ENCODE data around the gene DKKL1. TPM values are rescaled to one million over a fixed set of nuclear protein-coding genes. Genes with fewer than 3 reads are reported as not detected.
A peak's percentile ranks its signal among the peaks of the same experiment; 100 is the strongest.
"Not testable (repeated sequence)": the region's sequence is repeated elsewhere in the genome, so short reads cannot be mapped to it uniquely, and the experiment has no call there.

The DKKL1 gene
- not detected for total RNA-seq

- no peak within 1 kb of the TSS for H3K4me3 Mint-ChIP-seq
- peaks cover 34% of the 10 kb centered on the region for H3K27me3 Mint-ChIP-seq
- no peaks in the 10 kb centered on the region for H3K36me3 Mint-ChIP-seq (ENCODE audit: low read depth)
- H3K4me1 Mint-ChIP-seq: peaks cover 7% of the 10 kb centered on the region
- no peak within 1 kb of the TSS for H3K27ac Mint-ChIP-seq
- ChIA-PET CTCF (interaction anchor here (0.8 kb wide), 1 partner anchor 37 kb away, joined by 4 read pairs; no protein-coding TSS in a partner anchor), POLR2A (no interaction called here)
- no peaks in the 10 kb centered on the region for H3K9me3 Mint-ChIP-seq
- peak; percentile 91 for DNase-seq
These were observed at the start of gene DKKL1 for GRCh38 chr19:49363268-49364082. DKKL1 (plus strand) TSS chr19:49363877; CDS start chr19:49363999, 122 bp downstream.

- H3K9me3 Mint-ChIP-seq: peaks cover 12% of the 10 kb centered on the region
- no peak overlapping the region for H3K27ac Mint-ChIP-seq
- CTCF ChIA-PET: no interaction called here
- DNase-seq: no peak
- POLR2A ChIA-PET: no interaction called here
- H3K36me3 Mint-ChIP-seq (ENCODE audit: low read depth): peaks cover 23% of the 10 kb centered on the region
- no peak overlapping the region for H3K4me3 Mint-ChIP-seq
- H3K27me3 Mint-ChIP-seq: no peaks in the 10 kb centered on the region
- peaks cover 5% of the 10 kb centered on the region for H3K4me1 Mint-ChIP-seq
These were observed 48.6 kb upstream of the DKKL1 start for GRCh38 chr19:49315111-49315510.

DNA sequence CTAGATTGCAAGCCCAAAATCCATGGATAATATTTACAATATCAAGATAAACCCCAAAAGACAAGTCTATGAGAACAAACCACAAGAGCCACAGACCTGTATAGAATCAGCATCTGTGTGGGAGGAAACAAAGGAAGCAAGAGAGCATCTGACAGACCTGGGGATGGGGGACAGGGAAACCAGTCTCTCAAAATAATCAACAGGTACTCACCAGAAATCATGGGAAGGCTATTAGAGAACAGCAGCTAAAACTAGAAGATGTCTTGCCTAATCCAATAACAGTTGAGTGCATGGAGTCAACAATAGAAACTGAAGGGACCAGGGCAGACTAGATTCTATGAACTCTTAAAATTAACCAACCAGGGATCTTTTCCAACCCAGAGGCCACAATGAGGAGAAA, 47.4 kb upstream of the DKKL1 start:
- no peak for DNase-seq
- H3K27ac Mint-ChIP-seq: no peak overlapping the region
- H3K9me3 Mint-ChIP-seq: peaks cover 12% of the 10 kb centered on the region
- no peaks in the 10 kb centered on the region for H3K27me3 Mint-ChIP-seq
- peaks cover 5% of the 10 kb centered on the region for H3K4me1 Mint-ChIP-seq
- CTCF ChIA-PET: interaction anchor here (1.0 kb wide), 1 partner anchor 13 kb away, joined by 3 read pairs; no protein-coding TSS in a partner anchor
- peaks cover 23% of the 10 kb centered on the region for H3K36me3 Mint-ChIP-seq (ENCODE audit: low read depth)
- POLR2A ChIA-PET: no interaction called here
- H3K4me3 Mint-ChIP-seq: no peak overlapping the region

DNA sequence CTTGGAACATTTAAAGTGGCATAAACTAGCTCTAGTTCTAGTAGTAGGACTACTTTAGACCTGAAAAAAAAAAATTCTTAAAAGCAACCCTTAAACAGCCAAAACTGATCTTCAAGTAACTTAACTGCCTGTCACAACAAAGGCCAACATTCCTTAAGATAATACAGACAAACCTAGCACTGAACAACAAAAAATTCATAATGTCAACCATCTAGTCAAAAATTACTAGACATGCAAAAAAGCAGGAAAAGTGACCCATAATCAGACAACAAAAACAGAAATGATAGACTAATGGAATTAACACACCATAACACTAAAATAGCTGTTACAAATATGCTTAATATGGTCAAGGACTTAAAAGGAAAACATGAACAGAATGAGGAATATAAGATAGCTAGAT, 45.4 kb upstream of the DKKL1 start:
- Mint-ChIP-seq H3K4me1 (peaks cover 5% of the 10 kb centered on the region), H3K27ac (no peak overlapping the region), H3K36me3 (ENCODE audit: low read depth) (peaks cover 25% of the 10 kb centered on the region), H3K27me3 (no peaks in the 10 kb centered on the region), H3K4me3 (no peak overlapping the region), H3K9me3 (peaks cover 15% of the 10 kb centered on the region)
- POLR2A ChIA-PET: no interaction called here
- CTCF ChIA-PET: interaction anchor here (0.6 to 1.7 kb wide), 8 partner anchors 10 to 219 kb away, joined by 3 to 5 read pairs (median 3); no protein-coding TSS in a partner anchor
- DNase-seq: no peak

DNA sequence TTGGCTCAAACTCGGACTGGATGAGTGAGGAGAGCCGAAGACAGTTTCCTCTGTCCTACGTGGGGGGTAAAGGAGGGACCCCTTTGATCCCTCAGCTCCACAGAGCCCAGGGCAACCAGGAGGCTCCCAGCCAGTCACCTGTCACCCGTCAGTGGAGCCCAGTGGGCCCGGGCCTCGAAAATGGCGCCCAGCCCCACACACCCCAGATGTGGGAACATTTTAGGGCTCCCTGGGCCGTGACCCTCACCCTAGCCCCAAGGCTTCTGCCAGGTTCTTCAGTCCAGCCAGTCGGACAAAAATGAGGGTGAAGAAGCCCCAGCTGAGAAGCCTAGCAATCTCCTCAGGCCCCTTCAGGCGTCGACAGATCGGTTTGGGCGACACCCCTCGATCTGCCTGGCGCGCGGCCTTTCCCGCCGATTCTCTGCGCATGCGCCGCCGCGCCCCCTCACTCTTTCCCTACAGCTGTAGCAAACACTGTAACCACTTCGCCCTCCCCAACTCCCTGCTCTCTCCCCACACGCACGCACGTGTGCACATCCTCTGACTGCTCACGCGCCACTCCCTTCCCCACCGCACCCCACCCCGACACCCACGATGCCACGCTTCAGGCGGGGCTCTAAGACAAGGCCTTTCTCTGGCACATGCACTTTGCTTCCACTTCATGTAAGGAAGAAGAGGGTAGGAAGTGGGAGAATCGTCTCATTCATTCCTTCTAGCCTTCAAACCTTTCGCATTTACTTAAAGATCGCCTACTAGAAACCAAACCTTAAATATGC, 38.7 kb upstream of the DKKL1 start, which contains the start of gene SLC6A16:
SLC6A16 (minus strand) TSS at position 391 of the 776 bp plus-strand sequence. CDS start 13,844 bp downstream, outside the sequence.
- H3K27ac Mint-ChIP-seq: no peak within 1 kb of the TSS
- DNase-seq: no peak
- H3K27me3 Mint-ChIP-seq: no peaks in the 10 kb centered on the region
- no peak within 1 kb of the TSS for H3K4me3 Mint-ChIP-seq
- peaks cover 2% of the 10 kb centered on the region for H3K9me3 Mint-ChIP-seq
- H3K36me3 Mint-ChIP-seq (ENCODE audit: low read depth): peaks cover 13% of the 10 kb centered on the region
- POLR2A ChIA-PET: no interaction called here
- H3K4me1 Mint-ChIP-seq: peaks cover 24% of the 10 kb centered on the region
- CTCF ChIA-PET: interaction anchor here (5.3 kb wide), 1 partner anchor 23 kb away, joined by 24 read pairs; no protein-coding TSS in a partner anchor

GRCh38 chr19:49325756-49326155, 37.9 kb upstream of the DKKL1 start:
- POLR2A ChIA-PET: interaction anchor here (1.5 kb wide), 1 partner anchor 10 kb away, joined by 3 read pairs; the partner anchor contains the start of gene CD37
- H3K27ac Mint-ChIP-seq, H3K9me3 Mint-ChIP-seq, H3K27me3 Mint-ChIP-seq, H3K4me3 Mint-ChIP-seq, DNase-seq: not testable (repeated sequence)
- peaks cover 18% of the 10 kb centered on the region for H3K36me3 Mint-ChIP-seq (ENCODE audit: low read depth)
- peaks cover 29% of the 10 kb centered on the region for H3K4me1 Mint-ChIP-seq
- CTCF ChIA-PET: interaction anchor here (1.0 to 5.3 kb wide), 3 partner anchors 9 to 37 kb away, joined by 3 to 24 read pairs (median 4); partner anchors contain the start of gene CD37

DNA sequence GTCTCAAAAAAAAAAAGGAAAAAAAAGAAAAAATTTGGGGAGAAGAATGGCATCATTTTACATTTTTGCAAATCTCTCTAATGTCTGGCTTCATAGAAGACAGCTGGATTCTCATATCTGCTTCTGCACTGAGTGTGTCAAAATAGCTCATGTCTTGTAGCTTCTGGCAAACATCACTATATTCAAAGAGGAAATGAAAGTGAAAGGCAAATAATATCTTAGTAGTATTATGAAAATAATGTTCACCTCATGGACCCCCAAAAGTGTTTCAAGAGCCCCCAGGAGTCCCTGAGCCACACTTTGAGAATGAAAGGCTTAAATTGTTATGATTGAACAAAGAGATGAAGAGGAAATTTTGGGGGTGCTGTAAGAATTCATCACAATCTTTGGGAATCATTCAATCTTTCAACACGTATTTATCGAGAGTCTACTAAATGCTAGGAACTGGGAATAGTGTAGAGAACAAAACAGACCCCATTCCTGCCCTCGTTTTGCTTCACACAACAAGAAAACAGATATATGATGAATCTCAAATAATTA, 37.4 kb upstream of the DKKL1 start:
- no peak for DNase-seq
- peaks cover 2% of the 10 kb centered on the region for H3K9me3 Mint-ChIP-seq
- H3K36me3 Mint-ChIP-seq (ENCODE audit: low read depth): peaks cover 18% of the 10 kb centered on the region
- no peak overlapping the region for H3K4me3 Mint-ChIP-seq
- ChIA-PET CTCF (interaction anchor here (1.0 to 5.3 kb wide), 3 partner anchors 9 to 37 kb away, joined by 3 to 24 read pairs (median 4); partner anchors contain the start of gene CD37), POLR2A (interaction anchor here (1.5 kb wide), 1 partner anchor 9 kb away, joined by 3 read pairs; the partner anchor contains the start of gene CD37)
- H3K27me3 Mint-ChIP-seq: no peaks in the 10 kb centered on the region
- peaks cover 33% of the 10 kb centered on the region for H3K4me1 Mint-ChIP-seq
- no peak overlapping the region for H3K27ac Mint-ChIP-seq

- no peak overlapping the region for H3K27ac Mint-ChIP-seq
- ChIA-PET POLR2A (no interaction called here), CTCF (interaction anchor here (0.5 to 5.3 kb wide), 12 partner anchors 9 to 1805 kb away, joined by 3 to 24 read pairs (median 3); no protein-coding TSS in a partner anchor)
- DNase-seq: peak; percentile 60
- H3K4me3 Mint-ChIP-seq: no peak overlapping the region
- no peaks in the 10 kb centered on the region for H3K27me3 Mint-ChIP-seq
- H3K36me3 Mint-ChIP-seq (ENCODE audit: low read depth): peaks cover 21% of the 10 kb centered on the region
- H3K9me3 Mint-ChIP-seq: no peaks in the 10 kb centered on the region
- H3K4me1 Mint-ChIP-seq: peaks cover 49% of the 10 kb centered on the region
These were observed 35.7 kb upstream of the DKKL1 start for GRCh38 chr19:49327878-49328544.

DNA sequence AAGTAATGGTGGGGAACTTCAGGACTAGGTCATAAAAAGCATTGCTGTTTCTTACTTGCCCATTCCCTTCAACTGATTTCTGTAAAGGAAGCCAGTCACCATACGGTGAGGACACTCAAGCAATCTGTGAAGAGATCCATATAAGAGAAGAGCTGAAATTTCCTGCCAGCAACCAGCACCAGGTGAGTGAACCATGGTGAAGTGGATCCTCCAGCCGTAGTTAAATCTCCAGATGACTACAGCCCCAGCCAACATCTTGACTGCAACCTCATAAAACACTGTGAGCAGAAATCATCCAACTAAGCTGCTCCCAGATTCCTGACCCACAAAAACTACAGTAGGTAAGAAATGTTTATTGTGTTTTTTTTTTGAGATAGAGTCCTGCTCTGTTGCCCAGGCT, 34.9 kb upstream of the DKKL1 start:
- CTCF ChIA-PET: interaction anchor here (0.6 to 5.3 kb wide), 3 partner anchors 27 to 122 kb away, joined by 3 to 24 read pairs (median 3); no protein-coding TSS in a partner anchor
- Mint-ChIP-seq H3K27ac (no peak overlapping the region), H3K27me3 (no peaks in the 10 kb centered on the region), H3K4me1 (peaks cover 56% of the 10 kb centered on the region), H3K36me3 (ENCODE audit: low read depth) (peaks cover 19% of the 10 kb centered on the region), H3K9me3 (no peaks in the 10 kb centered on the region), H3K4me3 (no peak overlapping the region)
- no peak for DNase-seq
- POLR2A ChIA-PET: no interaction called here

DNA sequence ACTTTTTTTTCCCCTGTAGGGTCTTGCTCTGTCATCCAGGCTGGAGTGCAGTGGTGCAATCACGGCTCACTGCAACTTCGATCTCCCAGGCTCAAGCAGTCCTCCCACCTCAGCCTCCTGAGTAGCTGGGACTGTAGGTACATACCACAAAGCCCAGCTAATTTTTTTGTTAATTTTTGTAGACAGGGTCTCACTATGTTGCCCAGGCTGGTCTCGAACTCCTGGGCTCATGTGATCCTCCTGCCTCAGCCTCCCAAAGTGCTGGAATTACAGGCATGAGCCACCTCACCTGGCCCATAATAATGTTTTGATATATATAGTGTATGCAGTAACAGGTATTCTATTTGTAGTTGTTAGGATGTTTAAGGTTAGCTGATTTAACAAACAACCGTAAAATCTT, 32.5 kb upstream of the DKKL1 start:
- POLR2A ChIA-PET, H3K27me3 Mint-ChIP-seq, H3K4me3 Mint-ChIP-seq, DNase-seq, H3K9me3 Mint-ChIP-seq: not testable (repeated sequence)
- Mint-ChIP-seq H3K27ac (peak overlapping the region; percentile 44), H3K36me3 (ENCODE audit: low read depth) (peaks cover 26% of the 10 kb centered on the region), H3K4me1 (peaks cover 69% of the 10 kb centered on the region)
- CTCF ChIA-PET: interaction anchor here (0.7 to 2.9 kb wide), 5 partner anchors 9 to 145 kb away, joined by 3 to 12 read pairs (median 3); no protein-coding TSS in a partner anchor

GRCh38 chr19:49331616-49332055, 32.0 kb upstream of the DKKL1 start:
- Mint-ChIP-seq H3K4me1 (peaks cover 71% of the 10 kb centered on the region), H3K27me3 (no peaks in the 10 kb centered on the region), H3K36me3 (ENCODE audit: low read depth) (peaks cover 29% of the 10 kb centered on the region), H3K4me3 (no peak overlapping the region), H3K9me3 (no peaks in the 10 kb centered on the region), H3K27ac (peak overlapping the region; percentile 44)
- CTCF ChIA-PET: interaction anchor here (0.8 to 2.9 kb wide), 4 partner anchors 10 to 145 kb away, joined by 3 to 12 read pairs (median 8); no protein-coding TSS in a partner anchor
- peak; percentile 71 for DNase-seq
- POLR2A ChIA-PET: no interaction called here
